ENCODE results near the gene ABTB2. TPM values are rescaled to one million over a fixed set of nuclear protein-coding genes. Genes with fewer than 3 reads are reported as not detected.

Gene ABTB2
- polyA plus RNA-seq, 1 of the 3 experiments (the other 2 are of a cell fraction): 7.8 TPM

GRCh38 chr11:34268906-34269430 lies 88.8 kb downstream of the ABTB2 start:
- H3K4me1 ChIP-seq (ENCODE audit: control insufficient read depth in 1 of 2, insufficient read depth in 2 of 2, low read depth in 1 of 2, low read length in 1 of 2): peaks cover 27 to 30% of the 10 kb centered on the region in 2 experiments; a peak in 3 of 4 replicates
- no peak overlapping the region for H3K4me3 ChIP-seq (ENCODE audit: low read depth in 2 of 2, low read length in 1 of 2)
- no peaks in the 10 kb centered on the region for H3K79me2 ChIP-seq (ENCODE audit: insufficient read depth)
- no peak for DNase-seq
- no peak overlapping the region for H3K27ac ChIP-seq (ENCODE audit: low read depth in 2 of 2, low read length in 1 of 2)
- no peak overlapping the region for H3K9ac ChIP-seq
- 0 out of 2 replicates have a peak, but pooled peaks cover 4% of the 10 kb centered on the region for H4K20me1 ChIP-seq (ENCODE audit: insufficient read depth)
- H3K27me3 ChIP-seq (ENCODE audit: insufficient read depth): no peaks in the 10 kb centered on the region
- no peaks in the 10 kb centered on the region for H3K9me3 ChIP-seq
- H3F3A ChIP-seq (replicated peaks; ENCODE audit: insufficient read depth): peaks cover 12% of the 10 kb centered on the region
- CTCF ChIA-PET: no interaction called here
- H2AFZ ChIP-seq (ENCODE audit: low read depth): no peak overlapping the region
- no peaks in the 10 kb centered on the region for H3K9me2 ChIP-seq
- no peak overlapping the region for H3K4me2 ChIP-seq
- TF ChIP-seq NRF1 (IDR thresholded peaks at IDR 0.05; ENCODE audit: low read depth, low read length): no peak
- no peak for TF ChIP-seq RXRA (IDR thresholded peaks at IDR 0.05; ENCODE audit: borderline replicate concordance, low read depth)
- TF ChIP-seq CHD2 (IDR thresholded peaks at IDR 0.05; ENCODE audit: low read length, partially characterized antibody): no peak
- TF ChIP-seq NFIC (IDR thresholded peaks at IDR 0.05; ENCODE audit: borderline replicate concordance): no peak
- no peak for TF ChIP-seq SMC3 (IDR thresholded peaks at IDR 0.05; ENCODE audit: low read depth, low read length)
- no peak for TF ChIP-seq FOSL2 (IDR thresholded peaks at IDR 0.05; ENCODE audit: borderline replicate concordance, low read depth)
- no peak for TF ChIP-seq GATA2 (CRISPR knock-in tag; IDR thresholded peaks at IDR 0.05)
- no peak for TF ChIP-seq USF1 (IDR thresholded peaks at IDR 0.05; ENCODE audit: borderline replicate concordance, low read depth)
- no peak for TF ChIP-seq MAX (IDR thresholded peaks at IDR 0.05; ENCODE audit: low read depth)
- no peak for TF ChIP-seq EZH2phosphoT487 (IDR thresholded peaks at IDR 0.05; ENCODE audit: borderline replicate concordance, low read depth)
- no peak for TF ChIP-seq SIN3A (IDR thresholded peaks at IDR 0.05; ENCODE audit: borderline replicate concordance, low read depth, low read length)
- POLR2A ChIA-PET: no interaction called here
- 83% methylated on average over 6 of the region's 6 CpGs for WGBS (ENCODE audit: low lambda C conversion rate)
- no peaks in the 10 kb centered on the region for H3K36me3 ChIP-seq (replicated peaks in 1 of 2; ENCODE audit: control insufficient read depth in 1 of 2, insufficient read depth in 2 of 2, low read length in 1 of 2)

- DNase-seq: no peak
- Histone ChIP-seq H3K4me3 (ENCODE audit: low read depth in 2 of 2, low read length in 1 of 2) (no peak overlapping the region), H3F3A (replicated peaks; ENCODE audit: insufficient read depth) (peaks cover 12% of the 10 kb centered on the region), H3K79me2 (ENCODE audit: insufficient read depth) (no peaks in the 10 kb centered on the region), H3K27me3 (ENCODE audit: insufficient read depth) (no peaks in the 10 kb centered on the region), H3K9me3 (no peaks in the 10 kb centered on the region), H3K9ac (no peak overlapping the region), H3K27ac (ENCODE audit: low read depth in 2 of 2, low read length in 1 of 2) (peak overlapping the region; percentile 24 to 64; a peak in 3 of 4 replicates), H2AFZ (ENCODE audit: low read depth) (no peak overlapping the region), H3K36me3 (replicated peaks in 1 of 2; ENCODE audit: control insufficient read depth in 1 of 2, insufficient read depth in 2 of 2, low read length in 1 of 2) (no peaks in the 10 kb centered on the region), H3K4me2 (peak overlapping the region; percentile 41; the same call in 1 of the 2 replicates), H3K9me2 (no peaks in the 10 kb centered on the region), H3K4me1 (ENCODE audit: control insufficient read depth in 1 of 2, insufficient read depth in 2 of 2, low read depth in 1 of 2, low read length in 1 of 2) (peaks cover 42 to 46% of the 10 kb centered on the region in 2 experiments), H4K20me1 (ENCODE audit: insufficient read depth) (0 out of 2 replicates have a peak, but pooled peaks cover 13% of the 10 kb centered on the region)
- ChIA-PET POLR2A (no interaction called here), CTCF (interaction anchor here (1.2 to 1.5 kb wide), 2 partner anchors 16 to 17 kb away, joined by 3 to 5 read pairs; no protein-coding TSS in a partner anchor)
- 82% methylated on average over 3 of the region's 3 CpGs for WGBS (ENCODE audit: low lambda C conversion rate)
- TF ChIP-seq GABPA (IDR thresholded peaks at IDR 0.05; ENCODE audit: low read depth) (no peak), YY1 (IDR thresholded peaks at IDR 0.05; ENCODE audit: low read depth) (no peak), FOXM1 (IDR thresholded peaks at IDR 0.05; ENCODE audit: low read depth) (no peak), POLR2AphosphoS5 (IDR thresholded peaks at IDR 0.05; ENCODE audit: low read depth, low read length) (no peak), EP300 (IDR thresholded peaks at IDR 0.05; ENCODE audit: borderline replicate concordance in 1 of 2, low read depth in 1 of 2, low read length in 1 of 2) (no peak), NFIC (IDR thresholded peaks at IDR 0.05; ENCODE audit: borderline replicate concordance) (no peak), NRF1 (IDR thresholded peaks at IDR 0.05; ENCODE audit: low read depth, low read length) (no peak), RAD21 (IDR thresholded peaks at IDR 0.05; ENCODE audit: low read length) (no peak), GATA2 (CRISPR knock-in tag; IDR thresholded peaks at IDR 0.05) (no peak), CHD2 (IDR thresholded peaks at IDR 0.05; ENCODE audit: low read length, partially characterized antibody) (no peak)
Measured at GRCh38 chr11:34267417-34267816, 90.4 kb downstream of the ABTB2 start.

Measured in SK-N-SH (cell line).